Colonic mucosa (tissue), 4 donors: ENCODE results near the gene ARCN1. TPM values are rescaled to one million over a fixed set of nuclear protein-coding genes. Genes with fewer than 3 reads are reported as not detected.
A peak's percentile ranks its signal among the peaks of the same experiment; 100 is the strongest.

Source experiments
- DNase-seq: peaks from one replicate; pipeline ENCODE4 v3.0.0-alpha.2; 2020
- H3K27ac ChIP-seq: fragments of 200-600 bp; one replicate; pipeline ENCODE4 v1.8.0; 2021
- H3K27me3 ChIP-seq: fragments of 200-600 bp; one replicate; pipeline ENCODE4 v1.8.0; 2021
- H3K36me3 ChIP-seq: fragments of 200-600 bp; one replicate; pipeline ENCODE4 v1.8.0; 2021
- H3K4me1 ChIP-seq: fragments of 200-600 bp; one replicate; pipeline ENCODE4 v1.8.0; 2021; ENCODE audit warnings: mild to moderate bottlenecking
- H3K4me3 ChIP-seq: fragments of 200-600 bp; one replicate; pipeline ENCODE4 v1.8.0; 2021
- H3K9ac ChIP-seq, 2 donors: one replicate each; pipeline ENCODE4 v1.7.0; 2013; ENCODE audit warnings: control low read depth in 2 of 2, low read depth in 2 of 2, low read length in 2 of 2
- H3K9me3 ChIP-seq: fragments of 200-600 bp; one replicate; pipeline ENCODE4 v1.8.0; 2021
- CTCF ChIP-seq: fragments of 200-600 bp; IDR thresholded peaks from one replicate; pipeline ENCODE4 v1.8.0; 2022; ENCODE audit warnings: antibody characterized with exemption, mild to moderate bottlenecking
- intact Hi-C: fragments of 100-400 bp; cut with DNase I; formaldehyde crosslinking; loops from one replicate; pipeline ENCODE4 v1.14.1; 2022
- total RNA-seq, 2 donors: library from RNA; stranded (reverse); fragmentation: NEBNext Ultra II Directional in 1 of 2; extraction: Animal tissue kit (Norgen Biotek cat#: 25700) in 1 of 2; gene quantifications; one replicate each; pipeline ENCODE4 v1.2.1, GENCODE V29; 2021
- donor health status: healthy.
- donor health status: DM: no; HTN: no; CAD: no.
- donor health status: DM: no; HTN: no; CAD: no.

Gene ARCN1
- total RNA-seq, 2 donors from 2014 or later = 151 to 171 TPM

GRCh38 chr11:118612378-118612777, 40.2 kb downstream of the ARCN1 start:
- Histone ChIP-seq H3K27me3 (peaks cover 21% of the 10 kb centered on the region), H3K9ac (peak overlapping the region; percentile 14 to 44), H3K4me1 (peaks cover 10% of the 10 kb centered on the region), H3K9me3 (no peaks in the 10 kb centered on the region), H3K27ac (no peak overlapping the region), H3K36me3 (no peaks in the 10 kb centered on the region), H3K4me3 (no peak overlapping the region)
- no peak for TF ChIP-seq CTCF
- intact Hi-C loops = no loop called here
- DNase-seq = no peak

- Histone ChIP-seq H3K27ac (no peak overlapping the region), H3K36me3 (no peaks in the 10 kb centered on the region), H3K9me3 (no peaks in the 10 kb centered on the region), H3K4me1 (peaks cover 8% of the 10 kb centered on the region), H3K27me3 (peaks cover 9% of the 10 kb centered on the region), H3K9ac (no peak overlapping the region), H3K4me3 (no peak overlapping the region)
- no peak for TF ChIP-seq CTCF
- intact Hi-C loops = no loop called here
- no peak for DNase-seq
Observed at GRCh38 chr11:118614511-118614910, 42.3 kb downstream of the ARCN1 start.

GRCh38 chr11:118615282-118615975, 43.2 kb downstream of the ARCN1 start:
- intact Hi-C loops = no loop called here
- no peaks in the 10 kb centered on the region for H3K36me3 ChIP-seq
- TF ChIP-seq CTCF = no peak
- peaks cover 4% of the 10 kb centered on the region for H3K27me3 ChIP-seq
- no peaks in the 10 kb centered on the region for H3K9me3 ChIP-seq
- peaks cover 6% of the 10 kb centered on the region for H3K4me1 ChIP-seq
- H3K27ac ChIP-seq = no peak overlapping the region
- no peak for DNase-seq
- H3K4me3 ChIP-seq = no peak overlapping the region
- H3K9ac ChIP-seq = no peak overlapping the region

GRCh38 chr11:118615976-118616371, 43.8 kb downstream of the ARCN1 start:
- H3K27me3 ChIP-seq = no peaks in the 10 kb centered on the region
- no peak overlapping the region for H3K4me3 ChIP-seq
- H3K27ac ChIP-seq = no peak overlapping the region
- TF ChIP-seq CTCF = no peak
- H3K4me1 ChIP-seq = peaks cover 8% of the 10 kb centered on the region
- H3K36me3 ChIP-seq = no peaks in the 10 kb centered on the region
- intact Hi-C loops = no loop called here
- H3K9ac ChIP-seq = no peak overlapping the region
- no peak for DNase-seq
- H3K9me3 ChIP-seq = no peaks in the 10 kb centered on the region

GRCh38 chr11:118618115-118618990, 46.1 kb downstream of the ARCN1 start:
- intact Hi-C loops = no loop called here
- Histone ChIP-seq H3K36me3 (no peaks in the 10 kb centered on the region), H3K9ac (peak overlapping the region in 1 of 2 donors; percentile 38), H3K27ac (peak overlapping the region; percentile 55), H3K4me1 (peaks cover 16% of the 10 kb centered on the region), H3K9me3 (no peaks in the 10 kb centered on the region), H3K27me3 (no peaks in the 10 kb centered on the region), H3K4me3 (no peak overlapping the region)
- TF ChIP-seq CTCF = no peak
- DNase-seq = peak; percentile 55
